HAP-1 (cell line): ENCODE measurements around the gene GCFC2.
"Not testable (repeated sequence)": the region's sequence is repeated elsewhere in the genome, so short reads cannot be mapped to it uniquely, and the experiment has no call there.

Experiments
- DNase-seq, 2 experiments: peaks; one replicate each; pipeline ENCODE4 v3.0.0-alpha.2; 2016 to 2020; ENCODE audit warnings: low spot score in 2 of 2
- H3K27me3 ChIP-seq: fragments of 250-450 bp; sonication (Bioruptor Pico); 2 replicates; pipeline ENCODE4 v1.5.1; 2020; ENCODE audit warnings: low read depth, mild to moderate bottlenecking, moderate library complexity
- H3K36me3 ChIP-seq: fragments of 250-450 bp; sonication (Bioruptor Pico); replicated peaks from 2 replicates; pipeline ENCODE4 v1.5.1; 2020; ENCODE audit warnings: mild to moderate bottlenecking
- H3K4me1 ChIP-seq: fragments of 250-450 bp; sonication (Bioruptor Pico); 2 replicates; pipeline ENCODE4 v1.5.1; 2020; ENCODE audit warnings: mild to moderate bottlenecking
- H3K4me3 ChIP-seq: fragments of 250-450 bp; sonication (Bioruptor Pico); 2 replicates; pipeline ENCODE4 v1.5.1; 2020; ENCODE audit warnings: mild to moderate bottlenecking, moderate library complexity
- H3K9me3 ChIP-seq: fragments of 250-450 bp; sonication (Bioruptor Pico); 2 replicates; pipeline ENCODE4 v1.5.1; 2020; ENCODE audit warnings: mild to moderate bottlenecking, moderate library complexity
- in situ Hi-C: fragments of 300-500 bp; cut with MboI; formaldehyde crosslinking; loops from 3 replicates; pipeline ENCODE4 v1.14.3; 2020; ENCODE audit warnings: low sequenced_read_pairs, inconsistent platforms, mixed read lengths

The GCFC2 gene

DNA sequence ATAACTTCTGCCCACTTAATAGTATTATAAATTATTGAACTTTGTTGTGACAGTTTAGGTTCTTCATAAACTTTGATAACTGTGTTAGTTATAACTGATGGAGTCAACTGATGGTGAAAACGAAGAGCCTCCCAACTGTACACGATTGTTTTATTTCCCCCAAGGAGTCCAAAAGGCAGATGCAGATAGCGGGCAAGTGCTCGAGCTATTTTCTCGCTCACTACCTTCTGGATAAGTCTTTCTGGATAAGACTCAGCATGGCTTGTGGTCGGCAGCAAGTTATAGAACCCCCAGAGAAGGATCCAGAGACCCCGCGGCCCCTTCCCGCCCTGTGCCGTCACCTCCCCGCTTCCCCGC, 517 bp downstream of the GCFC2 start:
- peak in 1 of 2 experiments; percentile 36 for DNase-seq
- no peaks in the 10 kb centered on the region for H3K27me3 ChIP-seq
- H3K36me3 ChIP-seq: peaks cover 12% of the 10 kb centered on the region
- peak overlapping the region; percentile 41 for H3K4me3 ChIP-seq
- H3K9me3 ChIP-seq: no peaks in the 10 kb centered on the region
- H3K4me1 ChIP-seq: peaks cover 15% of the 10 kb centered on the region
- in situ Hi-C loops: no loop called here

- in situ Hi-C loops: no loop called here
- H3K4me3 ChIP-seq: peak overlapping the region; percentile 41
- no peaks in the 10 kb centered on the region for H3K9me3 ChIP-seq
- no peak for DNase-seq
- H3K27me3 ChIP-seq: no peaks in the 10 kb centered on the region
- peaks cover 15% of the 10 kb centered on the region for H3K4me1 ChIP-seq
- H3K36me3 ChIP-seq: peaks cover 21% of the 10 kb centered on the region
Observed at GRCh38 chr2:75709297-75709696, 1.4 kb downstream of the GCFC2 start.

GRCh38 chr2:75707901-75708300, 2.8 kb downstream of the GCFC2 start:
- no peaks in the 10 kb centered on the region for H3K27me3 ChIP-seq
- peaks cover 15% of the 10 kb centered on the region for H3K4me1 ChIP-seq
- in situ Hi-C loops: no loop called here
- DNase-seq: no peak
- H3K36me3 ChIP-seq: peaks cover 34% of the 10 kb centered on the region
- no peaks in the 10 kb centered on the region for H3K9me3 ChIP-seq
- no peak overlapping the region for H3K4me3 ChIP-seq

- H3K4me1 ChIP-seq: peaks cover 9% of the 10 kb centered on the region
- in situ Hi-C loops: no loop called here
Observed at GRCh38 chr2:75705921-75706320, 4.8 kb downstream of the GCFC2 start.

GRCh38 chr2:75703589-75704287, 7.0 kb downstream of the GCFC2 start:
- in situ Hi-C loops: no loop called here
- no peak for DNase-seq

More at GRCh38 chr2:75705921-75706320, 4.8 kb downstream of the GCFC2 start:
- no peak for DNase-seq
- H3K27me3 ChIP-seq: no peaks in the 10 kb centered on the region
- H3K4me3 ChIP-seq: no peak overlapping the region
- H3K36me3 ChIP-seq: peaks cover 50% of the 10 kb centered on the region
- H3K9me3 ChIP-seq: no peaks in the 10 kb centered on the region

DNA sequence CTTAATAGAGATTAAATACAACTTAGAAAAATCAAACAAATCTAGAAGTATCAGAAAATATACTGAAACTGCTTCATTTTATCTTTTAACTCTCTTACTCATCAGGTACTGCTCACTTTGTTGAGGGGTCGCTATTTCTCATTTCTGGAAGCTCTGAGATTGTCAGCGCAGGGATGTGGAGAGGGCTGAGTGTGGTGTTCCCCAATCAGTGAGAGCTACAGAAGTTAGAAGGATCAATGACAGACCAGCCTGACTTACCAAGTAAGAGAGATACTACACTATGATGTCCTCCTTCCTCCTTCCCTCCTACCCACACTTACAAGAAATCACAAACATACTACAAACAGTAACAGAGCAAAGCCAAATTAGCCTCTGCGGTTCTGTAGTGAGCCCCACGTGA, 8.1 kb downstream of the GCFC2 start:
- in situ Hi-C loops: no loop called here
- H3K9me3 ChIP-seq: no peaks in the 10 kb centered on the region
- H3K4me1 ChIP-seq: 0 out of 2 replicates have a peak, but pooled peaks cover 3% of the 10 kb centered on the region
- DNase-seq: no peak
- H3K27me3 ChIP-seq: no peaks in the 10 kb centered on the region
- H3K36me3 ChIP-seq: peaks cover 80% of the 10 kb centered on the region
- H3K4me3 ChIP-seq: no peak overlapping the region

More at GRCh38 chr2:75703589-75704287, 7.0 kb downstream of the GCFC2 start:
- Histone ChIP-seq H3K36me3 (peaks cover 69% of the 10 kb centered on the region), H3K27me3 (no peaks in the 10 kb centered on the region), H3K4me3 (no peak overlapping the region), H3K4me1 (peaks cover 9% of the 10 kb centered on the region), H3K9me3 (no peaks in the 10 kb centered on the region)

- Histone ChIP-seq H3K4me1 (no peaks in the 10 kb centered on the region), H3K36me3 (peaks cover 81% of the 10 kb centered on the region), H3K9me3 (no peaks in the 10 kb centered on the region), H3K4me3 (no peak overlapping the region), H3K27me3 (no peaks in the 10 kb centered on the region)
- no peak for DNase-seq
- in situ Hi-C loops: no loop called here
Observed at GRCh38 chr2:75698918-75699317, 11.8 kb downstream of the GCFC2 start.

DNA sequence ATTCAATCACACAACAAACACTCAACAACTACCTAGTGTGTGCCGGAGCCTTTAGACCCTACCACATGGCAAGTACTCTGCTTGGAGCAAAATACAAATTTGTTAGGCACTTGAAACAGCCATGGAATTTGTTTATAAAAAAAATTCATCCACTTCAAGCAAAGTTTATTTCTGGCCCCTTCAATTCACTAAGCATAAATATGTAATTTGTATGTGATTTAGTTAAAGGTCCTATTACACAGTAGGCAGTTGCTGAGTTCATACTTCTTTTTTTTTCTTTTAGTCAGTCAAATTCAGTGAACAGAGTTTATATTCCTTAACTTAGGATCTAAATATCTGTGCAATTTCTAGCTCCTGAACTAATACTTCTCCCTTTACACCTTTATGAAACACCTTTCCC, 22.5 kb downstream of the GCFC2 start:
- Histone ChIP-seq H3K4me3 (no peak overlapping the region), H3K4me1 (peaks cover 15% of the 10 kb centered on the region), H3K9me3 (no peaks in the 10 kb centered on the region), H3K27me3 (no peaks in the 10 kb centered on the region), H3K36me3 (peaks cover 31% of the 10 kb centered on the region)
- in situ Hi-C loops: no loop called here
- no peak for DNase-seq

- H3K4me3 ChIP-seq, DNase-seq, H3K27me3 ChIP-seq, H3K4me1 ChIP-seq, H3K9me3 ChIP-seq, in situ Hi-C loops: not testable (repeated sequence)
- H3K36me3 ChIP-seq: peaks cover 36% of the 10 kb centered on the region
Observed at GRCh38 chr2:75683430-75683829, 27.3 kb downstream of the GCFC2 start.

DNA sequence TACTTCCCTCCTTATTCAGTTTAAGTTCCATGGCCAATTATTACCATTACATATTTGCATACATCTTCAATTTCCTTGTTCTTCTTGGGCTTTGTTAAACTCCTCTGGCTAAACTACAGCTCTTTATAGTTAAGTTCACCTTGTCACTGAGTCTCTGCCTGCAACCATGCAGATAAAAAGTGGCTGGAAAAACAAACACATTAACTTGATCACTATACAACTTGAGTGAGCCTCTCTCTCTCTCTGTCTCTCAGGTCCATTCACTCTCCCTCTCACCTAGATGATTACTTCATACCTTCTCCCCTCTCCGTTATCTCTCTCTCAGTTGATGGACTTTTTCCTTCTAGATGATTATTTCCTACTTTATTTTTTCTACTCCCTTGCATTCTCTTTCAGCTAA, 30.3 kb downstream of the GCFC2 start:
- DNase-seq: no peak
- H3K4me1 ChIP-seq: no peaks in the 10 kb centered on the region
- no peaks in the 10 kb centered on the region for H3K27me3 ChIP-seq
- no peak overlapping the region for H3K4me3 ChIP-seq
- in situ Hi-C loops: no loop called here
- peaks cover 23% of the 10 kb centered on the region for H3K36me3 ChIP-seq
- H3K9me3 ChIP-seq: no peaks in the 10 kb centered on the region

DNA sequence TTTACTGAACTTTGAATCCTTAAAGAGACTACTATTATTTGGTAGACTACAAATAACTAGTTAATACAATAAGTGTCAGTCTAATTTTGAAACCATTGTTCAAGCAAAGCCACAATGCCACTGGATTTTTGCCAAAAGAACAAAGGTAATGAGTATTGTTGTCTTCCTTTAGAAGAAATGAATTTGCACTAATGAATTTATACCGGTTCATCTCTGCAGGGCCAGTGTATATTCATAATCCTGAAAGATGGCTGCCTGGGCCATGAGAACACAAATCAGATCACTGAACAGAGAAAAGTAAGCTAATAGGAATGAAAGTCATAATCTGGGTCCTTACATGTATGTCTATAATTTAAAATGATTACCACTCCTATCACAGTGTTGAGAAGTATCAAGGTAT, 31.2 kb downstream of the GCFC2 start:
- no peaks in the 10 kb centered on the region for H3K27me3 ChIP-seq
- no peaks in the 10 kb centered on the region for H3K4me1 ChIP-seq
- no peak for DNase-seq
- peaks cover 19% of the 10 kb centered on the region for H3K36me3 ChIP-seq
- no peak overlapping the region for H3K4me3 ChIP-seq
- in situ Hi-C loops: no loop called here
- H3K9me3 ChIP-seq: no peaks in the 10 kb centered on the region

GRCh38 chr2:75676464-75676863, 34.3 kb downstream of the GCFC2 start:
- Histone ChIP-seq H3K36me3 (peaks cover 22% of the 10 kb centered on the region), H3K9me3 (no peaks in the 10 kb centered on the region), H3K27me3 (no peaks in the 10 kb centered on the region), H3K4me1 (no peaks in the 10 kb centered on the region), H3K4me3 (no peak overlapping the region)
- in situ Hi-C loops: no loop called here
- DNase-seq: no peak

- in situ Hi-C loops: no loop called here
- Histone ChIP-seq H3K4me1 (no peaks in the 10 kb centered on the region), H3K4me3 (no peak overlapping the region), H3K9me3 (no peaks in the 10 kb centered on the region), H3K36me3 (peaks cover 25% of the 10 kb centered on the region), H3K27me3 (no peaks in the 10 kb centered on the region)
- no peak for DNase-seq
Observed at GRCh38 chr2:75675908-75676307, 34.8 kb downstream of the GCFC2 start.

DNA sequence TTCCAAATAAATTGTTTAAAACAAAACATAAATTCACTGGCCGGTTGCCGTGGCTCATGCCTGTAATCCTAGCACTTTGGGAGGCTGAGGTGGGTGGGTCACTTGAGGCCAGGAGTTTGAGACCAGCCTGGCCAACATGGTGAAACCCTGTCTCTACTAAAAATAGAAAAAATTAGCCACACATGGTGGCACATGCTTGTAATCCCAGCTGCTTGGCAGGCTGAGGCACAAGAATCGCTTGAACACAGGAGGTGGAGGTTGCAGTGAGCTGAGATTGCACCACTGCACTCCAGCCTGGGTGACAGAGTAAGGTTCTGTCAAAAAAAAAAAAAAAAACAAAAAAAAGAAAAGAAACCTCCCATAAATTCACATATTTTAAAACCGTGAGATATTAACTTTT, 35.3 kb downstream of the GCFC2 start:
- H3K36me3 ChIP-seq: peaks cover 27% of the 10 kb centered on the region
- H3K9me3 ChIP-seq, H3K4me1 ChIP-seq, H3K27me3 ChIP-seq, H3K4me3 ChIP-seq, in situ Hi-C loops, DNase-seq: not testable (repeated sequence)

DNA sequence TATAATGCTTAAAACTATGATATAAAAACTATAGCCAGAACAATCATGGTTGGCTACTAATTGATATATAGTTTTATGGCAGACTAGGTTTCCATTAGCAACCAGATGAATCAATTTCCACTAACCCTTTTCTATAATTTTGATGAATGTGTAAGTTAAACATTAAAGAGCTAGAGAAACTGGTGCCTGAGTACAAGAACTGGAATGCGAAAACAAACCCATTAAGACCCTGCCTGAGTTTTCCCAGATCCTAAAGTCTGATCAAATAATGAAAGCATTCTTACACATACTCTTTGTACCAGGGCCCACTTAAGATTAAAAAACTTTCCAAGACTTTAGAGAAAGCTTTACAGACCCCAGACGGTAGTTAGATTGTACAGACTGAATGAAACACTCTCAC, 42.8 kb downstream of the GCFC2 start:
- Histone ChIP-seq H3K4me3 (no peak overlapping the region), H3K4me1 (peaks cover 7% of the 10 kb centered on the region), H3K36me3 (peaks cover 39% of the 10 kb centered on the region), H3K27me3 (no peaks in the 10 kb centered on the region), H3K9me3 (no peaks in the 10 kb centered on the region)
- in situ Hi-C loops: no loop called here
- no peak for DNase-seq
